Fibroblast of skin of scalp (primary cell): ENCODE results near the gene OR56A5.

ENCODE experiments used
- DNase-seq: peaks from one replicate; pipeline ENCODE4 v3.0.0-alpha.2; 2013

OR56A5 gene

GRCh38 chr11:5931061-5931460, 37.2 kb downstream of the OR56A5 start:
- DNase-seq = no peak

DNA sequence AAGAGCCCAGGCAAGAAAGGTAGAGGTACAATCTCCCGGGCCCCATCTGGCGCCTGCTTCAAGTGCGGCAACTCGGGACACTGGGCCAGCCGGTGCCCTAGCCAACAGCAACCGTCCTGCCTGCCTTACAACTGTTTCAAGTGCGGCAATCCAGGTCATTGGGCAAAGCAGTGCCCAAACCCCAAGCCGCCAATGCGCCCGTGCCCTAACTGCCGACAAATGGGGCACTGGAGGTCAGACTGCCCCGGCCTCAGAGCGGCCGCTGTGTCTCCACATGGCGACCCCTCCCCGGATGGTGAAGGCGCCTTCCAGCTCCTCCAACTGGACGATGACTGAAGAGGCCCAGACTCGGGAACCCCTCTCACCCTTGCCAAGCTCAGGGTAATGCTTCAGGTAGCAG, 37.7 kb downstream of the OR56A5 start:
- no peak for DNase-seq

- DNase-seq = no peak
These were observed 38.5 kb downstream of the OR56A5 start for GRCh38 chr11:5929571-5930368.

GRCh38 chr11:5928811-5929210, 39.5 kb downstream of the OR56A5 start:
- DNase-seq = no peak

DNA sequence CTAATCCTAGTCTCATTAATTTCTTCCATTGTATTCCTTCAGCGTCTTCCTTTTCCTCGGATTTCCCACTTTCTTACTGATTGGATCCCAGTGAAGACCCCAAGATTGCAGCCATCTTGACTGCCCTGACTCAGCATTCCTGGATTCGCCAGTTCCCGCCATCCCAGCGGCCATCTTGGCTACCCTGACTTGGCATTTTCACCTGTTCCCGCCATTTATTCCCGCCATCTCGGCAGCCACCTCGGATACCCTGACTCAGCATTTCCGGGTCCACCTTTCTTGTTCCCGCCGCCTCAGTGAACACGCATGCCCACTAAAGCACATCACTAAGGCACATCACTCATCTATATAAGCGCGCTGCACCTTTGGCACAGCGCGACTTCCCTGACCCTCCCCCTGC, 40.0 kb downstream of the OR56A5 start:
- no peak for DNase-seq

GRCh38 chr11:5923794-5924193, 44.5 kb downstream of the OR56A5 start:
- no peak for DNase-seq

GRCh38 chr11:5923427-5923776, 44.9 kb downstream of the OR56A5 start:
- no peak for DNase-seq

DNA sequence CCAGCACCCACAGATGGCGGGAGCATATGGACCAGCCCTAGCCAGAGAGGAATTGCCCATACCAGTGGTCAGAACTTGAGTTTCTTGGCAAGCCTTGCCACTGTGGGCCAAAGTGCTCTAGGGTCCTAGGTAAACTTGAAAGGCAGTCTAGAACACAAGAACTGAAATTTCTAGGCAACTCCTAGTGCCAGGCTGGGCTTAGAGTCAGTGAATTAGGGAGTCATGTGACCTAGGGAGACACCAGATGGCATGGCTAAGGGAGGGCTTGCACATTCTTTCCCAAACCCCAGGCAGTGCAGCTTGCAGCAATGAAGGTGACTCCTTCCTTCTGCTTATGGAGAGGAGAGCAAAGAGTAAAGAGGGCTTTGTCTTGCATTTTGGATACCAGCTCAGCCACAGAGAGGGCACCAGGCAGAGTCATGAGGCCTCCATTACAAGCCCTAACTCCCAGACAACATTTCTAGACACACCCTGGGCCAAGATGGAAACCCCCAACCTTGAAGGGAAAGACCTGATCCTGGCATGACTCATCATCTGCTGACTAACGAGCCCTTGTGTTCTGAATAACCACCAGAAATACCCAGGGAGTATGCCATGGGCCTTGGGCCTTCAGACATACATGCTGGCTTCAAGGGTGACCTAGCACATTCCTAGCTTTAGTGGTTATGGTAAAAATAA, 45.4 kb downstream of the OR56A5 start:
- no peak for DNase-seq
